ENCODE measurements around the gene P3R3URF.

GRCh38 chr1:46158312-46159281, 17.7 kb downstream of the P3R3URF start:
- no peak for TF ChIP-seq POLR2A (IDR thresholded peaks at IDR 0.05; ENCODE audit: low read length)
- no peak for TF ChIP-seq GATA1 (IDR thresholded peaks at IDR 0.05; ENCODE audit: low read depth, low read length)

All from erythroblast (primary cell).